ENCODE data around the gene BACH2.

The BACH2 gene

DNA sequence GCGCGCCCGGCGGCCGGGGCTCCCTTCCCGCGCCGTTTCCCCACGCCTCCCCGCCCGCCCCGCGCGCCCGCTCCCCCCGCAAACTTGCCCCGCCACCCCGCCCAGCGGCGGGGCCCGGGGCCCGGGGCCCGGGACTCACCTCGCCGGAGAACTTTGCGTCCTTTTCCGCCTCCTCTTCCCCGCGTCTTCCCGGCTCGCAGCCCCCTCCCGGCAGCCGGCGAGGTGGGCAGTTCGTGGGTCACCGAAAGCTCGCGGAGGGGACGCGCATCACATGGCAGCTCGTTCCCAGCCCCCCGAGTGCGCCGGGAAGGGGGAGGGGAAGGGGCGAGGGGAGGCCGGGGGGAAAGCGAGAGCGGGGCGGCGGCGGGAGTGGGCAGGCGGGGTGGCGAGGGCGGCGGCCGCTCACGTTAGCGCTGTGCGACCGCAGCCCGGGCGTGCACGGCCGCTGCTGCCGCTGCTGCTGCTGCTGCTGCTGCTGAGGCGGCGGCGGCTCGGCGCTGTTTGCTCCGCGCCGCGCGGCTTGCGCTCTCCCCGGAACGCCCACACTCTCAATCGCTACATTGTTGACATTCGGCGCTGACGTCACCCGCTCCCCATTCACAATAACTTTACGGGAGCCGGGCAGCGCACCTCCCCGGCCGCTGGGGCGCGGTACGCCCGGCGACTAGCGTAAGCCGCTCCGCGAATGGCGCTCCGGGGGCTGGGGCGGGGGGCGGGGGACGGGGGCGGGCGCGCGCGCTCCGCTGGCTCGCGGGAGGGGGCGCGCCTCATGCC lies at the start of gene BACH2:
Gene BACH2 (minus strand): TSS at position 503 of the 774 bp plus-strand sequence. CDS start 287,999 bp downstream, outside the sequence.
- no peaks in the 10 kb centered on the region for H3K9me2 ChIP-seq (replicated peaks; ENCODE audit: control insufficient read depth, low read length)

DNA sequence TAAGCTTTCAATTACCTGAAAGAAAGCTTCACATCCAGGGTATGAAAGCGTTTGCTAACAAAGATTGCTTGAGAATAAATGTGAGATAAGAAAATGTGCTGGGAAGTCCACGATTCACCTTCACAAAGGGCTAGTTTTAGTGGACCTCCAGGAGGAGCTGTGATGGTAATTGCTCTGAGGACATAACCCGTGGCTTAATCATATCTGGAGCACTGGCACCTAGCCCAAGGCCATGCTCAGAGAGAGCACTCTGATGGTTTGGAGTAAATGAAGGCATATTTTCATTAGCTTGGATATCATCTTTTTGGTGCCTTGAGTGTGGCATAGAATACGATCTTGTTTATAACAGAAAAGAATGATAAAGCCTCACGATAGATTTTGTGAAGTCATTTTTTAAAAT lies 46.9 kb upstream of the BACH2 start:
- Histone ChIP-seq H3K79me2 (ENCODE audit: control insufficient read depth, low read length) (no peaks in the 10 kb centered on the region), H4K20me1 (ENCODE audit: control insufficient read depth, insufficient read depth, low read depth, low read length) (no peaks in the 10 kb centered on the region), H3F3A (ENCODE audit: control insufficient read depth, insufficient read depth) (no peaks in the 10 kb centered on the region), H3K27me3 (ENCODE audit: control insufficient read depth, low read length) (no peaks in the 10 kb centered on the region), H3K27ac (ENCODE audit: low read depth, low read length) (no peak overlapping the region), H3K4me1 (ENCODE audit: control insufficient read depth, low read length) (peaks cover 14% of the 10 kb centered on the region), H3K4me2 (ENCODE audit: low read length) (no peak overlapping the region), H3K36me3 (ENCODE audit: control insufficient read depth, low read length) (peaks cover 68% of the 10 kb centered on the region), H3K9me2 (replicated peaks; ENCODE audit: control insufficient read depth, low read length) (no peaks in the 10 kb centered on the region), H3K4me3 (ENCODE audit: low read length) (no peak overlapping the region), H3K9me3 (ENCODE audit: control insufficient read depth, insufficient read depth, low read length) (no peaks in the 10 kb centered on the region)
- TF ChIP-seq, protein P1, sequence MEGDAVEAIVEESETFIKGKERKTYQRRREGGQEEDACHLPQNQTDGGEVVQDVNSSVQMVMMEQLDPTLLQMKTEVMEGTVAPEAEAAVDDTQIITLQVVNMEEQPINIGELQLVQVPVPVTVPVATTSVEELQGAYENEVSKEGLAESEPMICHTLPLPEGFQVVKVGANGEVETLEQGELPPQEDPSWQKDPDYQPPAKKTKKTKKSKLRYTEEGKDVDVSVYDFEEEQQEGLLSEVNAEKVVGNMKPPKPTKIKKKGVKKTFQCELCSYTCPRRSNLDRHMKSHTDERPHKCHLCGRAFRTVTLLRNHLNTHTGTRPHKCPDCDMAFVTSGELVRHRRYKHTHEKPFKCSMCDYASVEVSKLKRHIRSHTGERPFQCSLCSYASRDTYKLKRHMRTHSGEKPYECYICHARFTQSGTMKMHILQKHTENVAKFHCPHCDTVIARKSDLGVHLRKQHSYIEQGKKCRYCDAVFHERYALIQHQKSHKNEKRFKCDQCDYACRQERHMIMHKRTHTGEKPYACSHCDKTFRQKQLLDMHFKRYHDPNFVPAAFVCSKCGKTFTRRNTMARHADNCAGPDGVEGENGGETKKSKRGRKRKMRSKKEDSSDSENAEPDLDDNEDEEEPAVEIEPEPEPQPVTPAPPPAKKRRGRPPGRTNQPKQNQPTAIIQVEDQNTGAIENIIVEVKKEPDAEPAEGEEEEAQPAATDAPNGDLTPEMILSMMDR (IDR thresholded peaks at IDR 0.05; ENCODE audit: low read depth, low read length, poor library complexity, severe bottlenecking) = no peak
- TF ChIP-seq EZH2phosphoT487 (IDR thresholded peaks at IDR 0.05; ENCODE audit: borderline replicate concordance, low read length) = no peak

More for the DNA sequence above, at the start of gene BACH2:
- peak within 1 kb of the TSS; percentile 94 for H3K4me2 ChIP-seq (ENCODE audit: low read length)
- TF ChIP-seq EZH2phosphoT487 (IDR thresholded peaks at IDR 0.05; ENCODE audit: borderline replicate concordance, low read length) = no peak
- TF ChIP-seq, protein P1 (IDR thresholded peaks at IDR 0.05; ENCODE audit: low read depth, low read length, poor library complexity, severe bottlenecking) = no peak
- H3K27ac ChIP-seq (ENCODE audit: low read depth, low read length) = peak within 1 kb of the TSS; percentile 96
- H3K9me3 ChIP-seq (ENCODE audit: control insufficient read depth, insufficient read depth, low read length) = no peaks in the 10 kb centered on the region
- H3K27me3 ChIP-seq (ENCODE audit: control insufficient read depth, low read length) = no peaks in the 10 kb centered on the region
- peaks cover 92% of the 10 kb centered on the region for H3K79me2 ChIP-seq (ENCODE audit: control insufficient read depth, low read length)
- H4K20me1 ChIP-seq (ENCODE audit: control insufficient read depth, insufficient read depth, low read depth, low read length) = peaks cover 9% of the 10 kb centered on the region; the same call in 1 of the 2 replicates
- H3K36me3 ChIP-seq (ENCODE audit: control insufficient read depth, low read length) = peaks cover 58% of the 10 kb centered on the region
- peaks cover 53% of the 10 kb centered on the region for H3F3A ChIP-seq (ENCODE audit: control insufficient read depth, insufficient read depth)
- peak within 1 kb of the TSS; percentile 91 for H3K4me3 ChIP-seq (ENCODE audit: low read length)
- peaks cover 66% of the 10 kb centered on the region for H3K4me1 ChIP-seq (ENCODE audit: control insufficient read depth, low read length)

DNA sequence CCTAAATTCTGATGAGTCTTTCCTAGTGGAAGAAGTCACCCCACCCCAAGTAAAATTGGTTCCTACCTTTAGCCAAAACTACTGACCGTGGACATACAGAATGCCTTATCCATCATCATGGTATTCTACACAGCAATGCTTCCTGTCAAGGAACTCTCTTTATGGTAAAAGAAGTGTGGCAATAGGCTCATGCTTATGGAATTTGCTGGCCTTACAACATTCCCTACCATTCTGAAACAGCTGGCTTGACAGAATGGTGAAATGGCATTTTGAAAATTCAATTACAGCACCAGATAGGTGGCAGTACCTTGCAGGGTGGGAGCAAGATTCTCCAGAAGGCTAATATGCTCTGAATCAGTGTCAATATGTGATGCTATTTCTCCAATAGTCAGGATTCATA lies 41.8 kb upstream of the BACH2 start:
- TF ChIP-seq, protein P1 (IDR thresholded peaks at IDR 0.05; ENCODE audit: low read depth, low read length, poor library complexity, severe bottlenecking) = no peak
- no peak for TF ChIP-seq EZH2phosphoT487 (IDR thresholded peaks at IDR 0.05; ENCODE audit: borderline replicate concordance, low read length)
- H3K4me1 ChIP-seq (ENCODE audit: control insufficient read depth, low read length) = peaks cover 14% of the 10 kb centered on the region
- H3K27me3 ChIP-seq (ENCODE audit: control insufficient read depth, low read length) = no peaks in the 10 kb centered on the region
- no peak overlapping the region for H3K27ac ChIP-seq (ENCODE audit: low read depth, low read length)
- no peaks in the 10 kb centered on the region for H3F3A ChIP-seq (ENCODE audit: control insufficient read depth, insufficient read depth)
- peaks cover 6% of the 10 kb centered on the region; the same call in 1 of the 2 replicates for H3K9me3 ChIP-seq (ENCODE audit: control insufficient read depth, insufficient read depth, low read length)
- no peak overlapping the region for H3K4me2 ChIP-seq (ENCODE audit: low read length)
- H3K79me2 ChIP-seq (ENCODE audit: control insufficient read depth, low read length) = no peaks in the 10 kb centered on the region
- H3K36me3 ChIP-seq (ENCODE audit: control insufficient read depth, low read length) = peaks cover 73% of the 10 kb centered on the region
- H4K20me1 ChIP-seq (ENCODE audit: control insufficient read depth, insufficient read depth, low read depth, low read length) = no peaks in the 10 kb centered on the region
- H3K9me2 ChIP-seq (replicated peaks; ENCODE audit: control insufficient read depth, low read length) = no peaks in the 10 kb centered on the region
- H3K4me3 ChIP-seq (ENCODE audit: low read length) = no peak overlapping the region
